HCT116 (cell line): ENCODE data around the gene AP5S1. TPM values are rescaled to one million over a fixed set of nuclear protein-coding genes. Genes with fewer than 3 reads are reported as not detected.

ENCODE experiments used
- ATAC-seq: fragments of 200-7000 bp; cut with Tn5 transposase; 2 replicates; pipeline ENCODE4 v1.9.1; 2020; ENCODE audit warnings: mild to moderate bottlenecking, moderate library complexity
- BruUV-seq: library from RNA; stranded (reverse); fragments of 400-500 nt; replicated peaks from 2 replicates; lab custom pipeline; 2021; lab: Mats Ljungman, UMichigan
- CTCF ChIA-PET: fragments of 300-600 bp; sonication (Branson Sonifier 250); formaldehyde crosslinking; loops from one replicate; lab custom pipeline; 2021; ENCODE audit warnings: antibody characterized with exemption; lab: Charles Lee
- POLR2A ChIA-PET: fragments of 300-600, 350-600 bp; sonication (Branson Sonifier 250); formaldehyde crosslinking; loops from one replicate; lab custom pipeline; 2021; ENCODE audit warnings: antibody characterized with exemption; lab: Charles Lee
- RAD21 ChIA-PET, 2 experiments: fragments of 300-600 bp; sonication (Branson Sonifier 250); formaldehyde crosslinking; loops; one replicate each; lab custom pipeline; 2023; ENCODE audit warnings: low total read pairs in 2 of 2; ENCODE audit not compliant: uncharacterized antibody in 2 of 2, unreplicated experiment in 2 of 2, low non-redundant PET in 1 of 2; lab: Charles Lee
- DNase-seq: peaks from one replicate; pipeline ENCODE4 v3.0.0-alpha.2; 2010; ENCODE audit warnings: low read depth, low spot score
- H2AFZ ChIP-seq: fragments of 200-600 bp; shearing (Covaris generic), sonication (generic); 2 replicates; pipeline ENCODE4 v1.6.1; 2017; ENCODE audit warnings: low read depth, mixed run types, mixed read lengths, antibody characterized with exemption, low read length; ENCODE audit not compliant: poor library complexity, severe bottlenecking
- H3K27ac ChIP-seq: 2 replicates; pipeline ENCODE4 v1.5.1; 2012; ENCODE audit warnings: low read depth, low read length
- H3K27me3 ChIP-seq: fragments of 200-600 bp; sonication (generic); 2 replicates; pipeline ENCODE4 v1.6.1; 2016; ENCODE audit warnings: mixed run types, low read length, mixed read lengths; ENCODE audit not compliant: insufficient read depth
- H3K36me3 ChIP-seq, 2 experiments: fragments of 200-500 bp in 1 of 2; fragments of 200-600 bp in 1 of 2; sonication (Bioruptor generic) in 1 of 2; sonication (generic) in 1 of 2; 2 replicates each; pipeline versions ENCODE4 v1.5.1 to v1.6.1; 2014 to 2016; ENCODE audit warnings: low read length in 2 of 2, inconsistent platforms in 1 of 2, mixed read lengths in 1 of 2, mixed run types in 1 of 2; ENCODE audit not compliant: insufficient read depth in 2 of 2, control insufficient read depth in 1 of 2
- H3K4me1 ChIP-seq, 2 experiments: fragments of 200-600 bp in 1 of 2; sonication (generic) in 1 of 2; 2 replicates each; pipeline versions ENCODE4 v1.5.1 to v1.6.1; 2012 to 2017; ENCODE audit warnings: low read length in 2 of 2, inconsistent platforms in 1 of 2, mild to moderate bottlenecking in 1 of 2, mixed read lengths in 1 of 2, mixed run types in 1 of 2, moderate library complexity in 1 of 2; ENCODE audit not compliant: insufficient read depth in 2 of 2, control insufficient read depth in 1 of 2
- H3K4me2 ChIP-seq: fragments of 200-600 bp; sonication (generic); 2 replicates; pipeline ENCODE4 v1.6.1; 2017; ENCODE audit warnings: mixed run types, low read length, mixed read lengths
- H3K4me3 ChIP-seq, 2 experiments: fragments of 200-600 bp in 1 of 2; sonication (generic) in 1 of 2; replicated peaks in 1 of 2; 2 replicates each; pipeline ENCODE4 v1.5.1; 2011 to 2016; ENCODE audit warnings: low read length in 2 of 2, control low read depth in 1 of 2, low read depth in 1 of 2, mild to moderate bottlenecking in 1 of 2, mixed read lengths in 1 of 2, mixed run types in 1 of 2
- H3K79me2 ChIP-seq: fragments of 200-600 bp; sonication (generic); 2 replicates; pipeline ENCODE4 v1.6.1; 2017; ENCODE audit warnings: mild to moderate bottlenecking, mixed run types, low read length, moderate library complexity, mixed read lengths; ENCODE audit not compliant: insufficient read depth
- H3K9ac ChIP-seq: fragments of 200-600 bp; sonication (generic); 2 replicates; pipeline ENCODE4 v1.6.1; 2016; ENCODE audit warnings: low read length, mixed read lengths
- H3K9me2 ChIP-seq: fragments of 200-600 bp; sonication (generic), shearing (Covaris generic); 2 replicates; pipeline ENCODE4 v1.6.1; 2017; ENCODE audit warnings: mixed run types, mild to moderate bottlenecking, moderate library complexity; ENCODE audit not compliant: insufficient read depth
- H3K9me3 ChIP-seq, 2 experiments: fragments of 200-500 bp in 1 of 2; fragments of 200-600 bp in 1 of 2; sonication (Bioruptor generic) in 1 of 2; sonication (generic) in 1 of 2; 2 replicates each; pipeline ENCODE4 v1.6.1; 2014 to 2017; ENCODE audit warnings: low read length in 2 of 2, mixed read lengths in 2 of 2, inconsistent platforms in 1 of 2, low read depth in 1 of 2, mild to moderate bottlenecking in 1 of 2, mixed run types in 1 of 2, moderate library complexity in 1 of 2; ENCODE audit not compliant: control insufficient read depth in 1 of 2, insufficient read depth in 1 of 2
- H4K20me1 ChIP-seq: fragments of 200-600 bp; sonication (generic), shearing (Covaris generic); 2 replicates; pipeline ENCODE4 v1.6.1; 2017; ENCODE audit warnings: mixed run types, mild to moderate bottlenecking, moderate library complexity; ENCODE audit not compliant: insufficient read depth
- CBX3 ChIP-seq: IDR thresholded peaks from 2 replicates; pipeline ENCODE4 v1.6.1; 2012; ENCODE audit warnings: low read depth
- CEBPB ChIP-seq: IDR thresholded peaks from 2 replicates; pipeline ENCODE4 v1.6.1; 2012; ENCODE audit warnings: low read depth
- CTCF ChIP-seq, 3 experiments: fragments of 200-600 bp in 1 of 3; sonication (generic) in 1 of 3; IDR thresholded peaks in 2 of 3; conservative IDR thresholded peaks in 1 of 3; 2 replicates each; pipeline ENCODE4 v1.5.1; 2012 to 2017; ENCODE audit warnings: low read depth in 2 of 3, low read length in 2 of 3, antibody characterized with exemption in 1 of 3, borderline replicate concordance in 1 of 3, control low read depth in 1 of 3, mild to moderate bottlenecking in 1 of 3, mixed read lengths in 1 of 3, mixed run types in 1 of 3, moderate library complexity in 1 of 3; ENCODE audit not compliant: insufficient read depth in 1 of 3
- EGR1 ChIP-seq: IDR thresholded peaks from 2 replicates; pipeline ENCODE4 v1.6.1; 2012; ENCODE audit warnings: low read depth
- EZH2 ChIP-seq: fragments of 200-600 bp; sonication (generic); IDR thresholded peaks from 2 replicates; pipeline ENCODE4 v1.6.1; 2017; ENCODE audit warnings: antibody characterized with exemption, mixed run types
- EZH2phosphoT487 ChIP-seq: fragments of 200-600 bp; IDR thresholded peaks from 2 replicates; pipeline ENCODE4 v1.6.1; 2018; ENCODE audit warnings: antibody characterized with exemption, borderline replicate concordance
- JUND ChIP-seq: IDR thresholded peaks from 2 replicates; pipeline ENCODE4 v1.6.1; 2012
- MAX ChIP-seq: IDR thresholded peaks from 2 replicates; pipeline ENCODE4 v1.6.1; 2012
- POLR2AphosphoS5 ChIP-seq: IDR thresholded peaks from 2 replicates; pipeline ENCODE4 v1.6.1; 2011; ENCODE audit warnings: mild to moderate bottlenecking, low read depth, low read length, moderate library complexity
- SIN3A ChIP-seq: IDR thresholded peaks from 2 replicates; pipeline ENCODE4 v1.6.1; 2012; ENCODE audit warnings: low read depth
- SP1 ChIP-seq: IDR thresholded peaks from 2 replicates; pipeline ENCODE4 v1.6.1; 2012; ENCODE audit warnings: low read depth
- TCF7L2 ChIP-seq: IDR thresholded peaks from 2 replicates; pipeline ENCODE4 v1.7.0; 2011; ENCODE audit warnings: borderline replicate concordance, inconsistent platforms; ENCODE audit not compliant: insufficient read depth, insufficient read length; ENCODE audit errors: extremely low read depth
- ZFX ChIP-seq: fragments of 450-650 bp; IDR thresholded peaks from 2 replicates; pipeline ENCODE4 v1.6.1; 2017
- intact Hi-C: fragments of 100-400 bp; cut with micrococcal nuclease; formaldehyde crosslinking; loops from 2 replicates; pipeline ENCODE4 v1.10.0; 2022
- total RNA-seq: library from RNA; stranded (reverse); gene quantifications from one replicate; pipeline ENCODE4 v1.2.1, GENCODE V29; 2021; ENCODE audit not compliant: unreplicated experiment

AP5S1 gene
- total RNA-seq, 1 experiment from 2014 or later = 12.1 TPM

DNA sequence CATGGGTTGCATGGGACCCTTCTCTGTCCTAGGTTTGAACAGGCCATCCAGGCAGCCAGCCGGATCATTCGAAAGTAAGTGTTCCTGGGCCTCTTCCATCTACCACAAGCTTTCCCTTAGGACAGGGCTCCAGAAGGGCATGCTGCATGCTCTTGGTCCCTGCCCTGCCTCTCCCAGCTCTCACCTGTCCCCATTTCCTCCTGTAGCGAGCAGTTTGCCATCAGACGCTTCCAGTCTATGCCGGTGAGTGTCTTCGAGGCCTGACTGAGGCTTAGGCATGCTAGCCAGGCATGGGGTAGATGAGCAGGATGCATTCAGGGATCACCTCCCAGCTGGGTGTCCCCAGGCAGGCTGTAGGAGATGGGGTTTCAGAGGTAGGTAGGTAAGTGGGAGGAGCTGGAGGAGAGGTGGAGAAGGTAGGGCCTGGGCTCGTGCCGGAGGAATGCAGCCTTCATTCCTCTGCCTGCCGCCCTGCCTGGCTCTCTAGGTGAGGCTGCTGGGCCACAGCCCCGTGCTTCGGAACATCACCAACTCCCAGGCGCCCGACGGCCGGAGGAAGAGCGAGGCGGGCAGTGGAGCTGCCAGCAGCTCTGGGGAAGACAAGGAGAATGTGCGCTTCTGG, 20.0 kb upstream of the AP5S1 start (continued):
- no peak for TF ChIP-seq CBX3
- TF ChIP-seq TCF7L2 = no peak
- TF ChIP-seq CEBPB = no peak
- no peak for TF ChIP-seq CTCF (IDR thresholded peaks at IDR 0.05 in 2 of 3, conservative IDR thresholded peaks at IDR 0.05 in 1 of 3; ENCODE audit: borderline replicate concordance in 1 of 3, insufficient read depth in 1 of 3, low read depth in 2 of 3, low read length in 2 of 3)
- no peak for TF ChIP-seq MAX
- no peak for TF ChIP-seq EZH2
- no peak for TF ChIP-seq ZFX
- TF ChIP-seq JUND = no peak
- TF ChIP-seq, all 23 proteins: peak for 0

DNA sequence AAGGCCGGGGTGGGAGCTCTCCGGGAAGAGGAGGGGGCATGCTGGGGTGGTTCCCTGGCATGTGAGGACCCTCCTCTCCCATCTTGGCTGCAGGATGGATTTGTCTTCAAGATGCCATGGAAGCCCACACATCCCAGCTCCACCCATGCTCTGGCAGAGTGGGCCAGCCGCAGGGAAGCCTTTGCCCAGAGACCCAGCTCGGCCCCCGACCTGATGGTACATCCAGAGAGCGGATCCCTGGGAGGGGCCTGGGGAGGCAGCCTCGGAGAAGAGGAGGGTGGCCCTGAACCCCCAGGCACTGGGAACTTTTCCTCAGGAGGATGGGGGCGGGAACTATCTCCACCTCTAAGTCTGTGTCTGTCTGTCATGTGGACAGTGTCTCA, 19.5 kb upstream of the AP5S1 start:
- BruUV-seq = no TSS peak

More for the DNA sequence above, 19.5 kb upstream of the AP5S1 start:
- Histone ChIP-seq H3K9me3 (no peaks in the 10 kb centered on the region), H3K4me2 (no peak overlapping the region), H3K9me2 (no peaks in the 10 kb centered on the region), H4K20me1 (no peaks in the 10 kb centered on the region), H2AFZ (no peak overlapping the region), H3K9ac (0 out of 2 replicates have a peak overlapping the region, but pooled peaks have one; percentile 95), H3K4me3 (no peak overlapping the region), H3K79me2 (peaks cover 67% of the 10 kb centered on the region), H3K36me3 (peaks cover 34 to 69% of the 10 kb centered on the region in 2 experiments), H3K4me1 (peaks cover 37 to 71% of the 10 kb centered on the region in 2 experiments), H3K27ac (peak overlapping the region; percentile 41; the same call in 1 of the 2 replicates), H3K27me3 (no peaks in the 10 kb centered on the region)
- ATAC-seq (no peak), DNase-seq (no peak)
- TF ChIP-seq SP1 (no peak), SIN3A (no peak), EZH2phosphoT487 (no peak), EGR1 (no peak), POLR2AphosphoS5 (no peak; the same call in 1 of the 2 replicates), TCF7L2 (no peak), CBX3 (no peak), ZFX (no peak)
- ChIA-PET RAD21 (no interaction called here), CTCF (interaction anchor here (1.2 kb wide), 1 partner anchor 17 kb away, joined by 5 read pairs; no protein-coding TSS in a partner anchor), POLR2A (interaction anchor here (2.7 kb wide), 1 partner anchor 13 kb away, joined by 13 read pairs; no protein-coding TSS in a partner anchor)
- intact Hi-C loops = no loop called here
